ENCODE results near the gene GTF3C2.
"Not testable (repeated sequence)": the region's sequence is repeated elsewhere in the genome, so short reads cannot be mapped to it uniquely, and the experiment has no call there.

Gene GTF3C2

GRCh38 chr2:27370816-27371620 is 14.5 kb upstream of the GTF3C2 start:
- DNase-seq (ENCODE audit: low read depth, low spot score): no peak

GRCh38 chr2:27370026-27370815 is 13.7 kb upstream of the GTF3C2 start, which contains the start of the genes EIF2B4 and SNX17:
TSS of gene EIF2B4 (minus strand) at chr2:27370338. CDS start at chr2:27370314, 24 bp downstream.
TSS of gene SNX17 (plus strand) at chr2:27370616. CDS start at chr2:27370744, 128 bp downstream.
- peak; percentile 97 for DNase-seq (ENCODE audit: low read depth, low spot score)

- no peak for DNase-seq (ENCODE audit: low read depth, low spot score)
These were observed 13.0 kb upstream of the GTF3C2 start for GRCh38 chr2:27369471-27370025.

GRCh38 chr2:27363933-27364332 is 7.4 kb upstream of the GTF3C2 start:
- DNase-seq (ENCODE audit: low read depth, low spot score): no peak

- no peak for DNase-seq (ENCODE audit: low read depth, low spot score)
These were observed 6.3 kb upstream of the GTF3C2 start for GRCh38 chr2:27362678-27363420.

- no peak for DNase-seq (ENCODE audit: low read depth, low spot score)
These were observed 545 bp downstream of the GTF3C2 start for GRCh38 chr2:27356056-27356381.

GRCh38 chr2:27354597-27354927 is 2.0 kb downstream of the GTF3C2 start:
- DNase-seq (ENCODE audit: low read depth, low spot score): no peak

- no peak for DNase-seq (ENCODE audit: low read depth, low spot score)
These were observed 2.6 kb downstream of the GTF3C2 start for GRCh38 chr2:27353762-27354596.

- DNase-seq (ENCODE audit: low read depth, low spot score): not testable (repeated sequence)
These were observed 3.2 kb downstream of the GTF3C2 start for GRCh38 chr2:27353386-27353761.

- no peak for DNase-seq (ENCODE audit: low read depth, low spot score)
These were observed 4.6 kb downstream of the GTF3C2 start for GRCh38 chr2:27351802-27352598.

GRCh38 chr2:27350106-27350693 is 6.4 kb downstream of the GTF3C2 start:
- no peak for DNase-seq (ENCODE audit: low read depth, low spot score)

- DNase-seq (ENCODE audit: low read depth, low spot score): no peak
These were observed 8.9 kb downstream of the GTF3C2 start for GRCh38 chr2:27347641-27348040.

- no peak for DNase-seq (ENCODE audit: low read depth, low spot score)
These were observed 20.4 kb downstream of the GTF3C2 start for GRCh38 chr2:27336173-27336572.

- no peak for DNase-seq (ENCODE audit: low read depth, low spot score)
These were observed 21.3 kb downstream of the GTF3C2 start for GRCh38 chr2:27335311-27335710.

- no peak for DNase-seq (ENCODE audit: low read depth, low spot score)
These were observed 31.8 kb downstream of the GTF3C2 start for GRCh38 chr2:27324720-27325119.

- DNase-seq (ENCODE audit: low read depth, low spot score): no peak
These were observed 32.8 kb downstream of the GTF3C2 start for GRCh38 chr2:27323596-27324285.

- DNase-seq (ENCODE audit: low read depth, low spot score): peak; percentile 57
These were observed 33.6 kb downstream of the GTF3C2 start, which contains the start of gene MPV17 for GRCh38 chr2:27322766-27323595. TSS of gene MPV17 (minus strand) at chr2:27323097. CDS start at chr2:27322517, 580 bp downstream.

- no peak for DNase-seq (ENCODE audit: low read depth, low spot score)
These were observed 34.2 kb downstream of the GTF3C2 start for GRCh38 chr2:27322301-27322765.

All from brain pericyte (primary cell).